HG03108 (cell line): ENCODE data around the gene CD74.

ENCODE experiments used
- ATAC-seq: cut with Tn5 transposase; IDR thresholded peaks from one replicate; pipeline ENCODE4 v1.9.1; 2021; ENCODE audit warnings: moderate library complexity; ENCODE audit not compliant: unreplicated experiment

CD74 gene

DNA sequence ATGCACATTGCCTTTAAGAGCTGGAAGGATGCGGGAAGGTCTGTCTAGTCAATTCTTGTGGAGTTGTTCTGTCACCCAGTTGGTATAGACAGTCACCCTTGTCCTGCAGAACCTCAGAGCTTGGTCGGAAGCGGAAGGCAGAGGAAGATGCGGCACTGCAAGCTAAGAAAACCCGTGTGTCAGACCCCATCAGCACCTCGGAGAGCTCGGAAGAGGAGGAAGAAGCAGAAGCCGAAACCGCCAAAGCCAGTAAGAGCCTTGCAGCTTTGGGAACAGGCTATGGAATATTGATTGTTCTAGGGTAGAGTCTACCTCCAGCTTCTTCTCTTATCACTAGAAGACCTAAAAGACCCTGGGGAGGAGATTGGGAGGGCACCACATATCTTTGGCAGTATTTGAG is 48.7 kb downstream of the CD74 start:
- ATAC-seq = no peak

DNA sequence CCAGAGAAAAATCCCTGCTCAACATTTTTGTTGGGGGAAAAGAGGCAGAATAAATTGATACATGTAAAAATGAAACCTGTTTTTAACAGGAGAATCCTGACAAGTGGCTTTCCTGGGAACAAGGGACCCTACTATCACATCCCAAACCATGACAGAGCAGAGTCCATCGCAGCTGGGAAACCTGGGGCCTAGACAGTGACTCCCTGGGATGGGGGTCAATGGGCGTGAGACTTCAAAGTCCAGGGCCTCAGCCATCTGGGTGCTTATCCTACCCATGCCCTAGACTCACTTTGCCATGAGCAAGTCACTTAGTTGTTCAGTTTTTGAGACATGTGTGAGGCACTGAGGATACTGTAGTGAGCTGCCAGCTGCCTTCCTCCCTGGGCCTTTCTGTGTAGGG is 49.5 kb downstream of the CD74 start:
- ATAC-seq = no peak

DNA sequence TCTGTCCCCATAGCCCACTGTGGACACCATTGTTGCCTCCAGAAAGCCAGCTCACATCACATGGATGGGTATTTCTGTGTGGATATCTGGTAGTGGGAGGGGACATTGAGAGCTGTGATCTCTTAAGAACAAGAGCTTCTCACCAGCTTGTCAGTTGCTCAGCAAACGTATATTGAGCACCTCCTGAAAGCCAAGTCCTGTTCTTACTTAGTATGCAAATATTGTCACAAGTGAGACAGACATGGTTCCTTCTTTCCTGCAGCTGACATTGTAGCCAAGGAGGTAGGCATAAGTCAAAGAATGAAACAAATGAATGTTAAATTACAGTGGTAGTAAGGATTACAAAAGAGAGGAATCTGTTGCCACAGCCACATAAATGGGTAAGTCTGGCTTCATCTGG is 51.4 kb downstream of the CD74 start:
- no peak for ATAC-seq

DNA sequence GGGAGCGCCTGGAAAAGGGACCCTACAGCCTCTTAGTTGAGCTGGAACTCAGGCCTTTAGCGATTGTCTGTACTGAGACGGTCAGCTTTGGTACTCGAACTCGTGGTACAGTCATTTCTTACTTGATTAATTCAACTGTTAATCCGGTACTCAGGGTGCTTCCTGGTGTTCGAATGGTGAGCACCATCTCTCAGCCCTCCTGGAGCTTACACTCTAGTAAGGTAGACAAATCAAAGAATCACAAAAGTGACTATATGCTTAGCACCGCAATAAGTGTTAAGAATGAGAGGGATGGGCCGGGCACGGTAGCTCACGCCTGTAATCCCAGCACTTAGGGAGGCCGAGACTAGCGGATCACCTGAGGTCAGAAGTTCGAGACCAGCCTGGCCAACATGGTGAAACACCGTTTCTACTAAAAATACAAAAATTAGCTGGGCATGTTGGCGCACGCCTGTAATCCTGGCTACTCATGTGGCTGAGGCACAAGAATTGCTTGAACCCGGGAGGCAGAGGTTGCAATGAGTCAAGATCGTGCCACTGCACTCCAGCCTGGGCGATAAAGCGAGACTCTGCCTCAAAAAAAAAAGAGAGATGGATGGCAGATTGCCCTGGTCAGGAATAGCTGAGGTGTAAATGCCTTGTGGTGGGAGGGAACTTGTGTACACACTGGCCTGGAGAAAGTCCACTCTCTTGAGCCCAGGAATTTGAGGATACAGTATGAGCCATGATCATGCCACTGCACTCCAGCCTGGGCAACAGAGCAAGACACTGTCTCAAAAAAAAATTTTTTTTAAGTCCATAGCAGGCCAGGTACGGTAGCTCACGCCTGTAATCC is 54.2 kb downstream of the CD74 start:
- ATAC-seq = no peak

DNA sequence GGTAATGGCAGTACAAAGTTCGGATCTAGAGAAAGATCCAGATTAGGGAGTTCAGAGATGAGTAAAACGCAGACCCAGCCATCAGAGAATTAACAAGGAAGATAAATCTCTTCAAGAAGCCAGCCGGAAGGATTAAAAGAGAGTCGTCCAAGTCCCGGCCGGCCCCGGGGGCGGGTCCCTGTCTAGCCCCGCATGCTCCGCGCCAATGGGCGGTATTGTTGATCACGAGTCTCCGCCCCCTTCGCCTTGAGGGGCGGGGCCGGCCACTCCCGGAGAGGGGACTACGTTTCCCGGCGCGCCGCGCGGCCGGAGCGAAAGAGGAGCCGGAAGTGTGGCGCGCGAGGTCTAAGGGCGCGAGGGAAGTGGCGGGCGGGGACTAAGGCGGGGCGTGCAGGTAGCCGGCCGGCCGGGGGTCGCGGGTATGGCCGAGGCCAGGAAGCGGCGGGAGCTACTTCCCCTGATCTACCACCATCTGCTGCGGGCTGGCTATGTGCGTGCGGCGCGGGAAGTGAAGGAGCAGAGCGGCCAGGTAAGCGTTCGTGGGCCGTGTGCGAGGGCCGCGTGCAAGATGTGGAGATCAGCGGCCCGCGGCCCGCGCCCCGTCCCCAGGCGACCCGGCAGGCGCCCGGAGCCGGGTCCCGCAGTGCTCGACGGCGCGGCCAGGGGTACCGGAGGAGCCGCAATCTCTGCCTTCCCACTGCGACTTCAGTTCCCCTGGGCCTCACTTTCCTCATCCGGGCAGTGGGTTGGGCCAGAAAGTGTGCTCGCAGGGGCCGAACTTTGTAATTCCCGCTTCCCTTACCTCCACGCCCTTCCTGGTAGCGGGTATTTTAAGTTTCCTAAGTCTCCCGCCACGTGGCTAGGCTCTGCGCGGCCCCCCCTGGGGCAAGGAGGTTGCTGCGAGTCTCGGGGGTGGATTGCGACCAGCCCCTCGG is 55.1 kb downstream of the CD74 start, which contains the start of gene TCOF1:
TCOF1 (plus strand) TSS at position 372 of the 935 bp plus-strand sequence; CDS start at position 422, 50 bp downstream.
- peak; percentile 95 for ATAC-seq

DNA sequence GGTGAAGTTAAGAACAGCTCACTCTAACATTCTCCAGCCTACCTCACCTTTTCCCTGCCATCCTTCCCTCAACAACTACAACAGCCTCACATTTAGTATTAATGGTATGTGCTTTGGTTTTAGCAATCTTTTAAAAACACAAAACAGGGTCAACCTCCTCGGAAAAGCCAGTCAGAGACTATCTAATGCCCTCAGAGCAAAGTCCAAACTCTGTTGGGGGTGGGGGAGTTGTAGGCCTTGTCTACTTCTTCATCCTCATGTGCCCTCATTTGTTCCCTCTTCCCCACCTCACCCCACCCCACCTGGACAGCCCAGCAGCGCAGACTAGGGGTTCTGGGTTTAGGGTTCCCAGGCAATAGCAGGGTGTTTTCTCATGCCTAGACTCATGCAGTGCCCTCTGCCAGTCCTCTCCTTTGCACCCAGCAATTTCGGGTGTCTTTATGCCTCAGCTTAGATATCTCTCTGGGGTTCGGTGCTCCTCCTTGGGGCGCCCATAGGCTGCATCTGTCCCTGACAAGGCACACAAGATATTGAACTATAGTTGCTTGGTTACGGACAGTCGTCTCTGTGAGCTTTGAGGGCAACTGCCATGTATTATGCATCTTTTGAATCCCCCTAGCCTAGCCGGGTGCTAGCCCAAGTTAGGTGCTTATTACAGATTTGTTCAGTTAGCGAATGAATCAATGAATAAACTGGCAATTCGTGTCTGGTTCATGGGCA is 56.0 kb downstream of the CD74 start:
- no peak for ATAC-seq

DNA sequence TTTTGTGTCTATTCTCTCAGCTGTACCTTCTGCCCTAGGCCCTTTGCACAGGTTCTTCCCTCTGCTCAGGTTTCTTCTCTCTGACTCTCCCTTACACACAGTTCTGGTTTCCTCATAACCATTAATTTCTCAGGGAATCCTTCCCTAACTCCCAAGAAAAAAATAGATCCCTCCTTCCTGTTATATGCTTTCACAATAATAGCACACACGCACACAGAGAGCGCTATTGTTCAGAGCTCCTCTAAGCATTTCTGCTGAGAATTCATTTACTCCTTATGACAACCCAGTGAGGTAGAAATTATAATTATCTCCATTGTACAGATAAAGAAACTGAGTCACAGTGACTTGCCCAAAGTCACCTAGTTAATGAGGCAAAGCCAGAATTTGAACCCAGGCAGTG is 56.9 kb downstream of the CD74 start:
- no peak for ATAC-seq

GRCh38 chr5:150353032-150353675 is 59.6 kb downstream of the CD74 start:
- ATAC-seq = no peak

GRCh38 chr5:150352244-150353031 is 60.3 kb downstream of the CD74 start:
- no peak for ATAC-seq
